HG03139 (cell line): ENCODE measurements around the gene LPCAT1.
"Not testable (repeated sequence)": the region's sequence is repeated elsewhere in the genome, so short reads cannot be mapped to it uniquely, and the experiment has no call there.

ENCODE experiments used
- ATAC-seq: cut with Tn5 transposase; IDR thresholded peaks from one replicate; pipeline ENCODE4 v1.9.1; 2021; ENCODE audit not compliant: unreplicated experiment

Gene LPCAT1

GRCh38 chr5:1510151-1510561 lies 13.6 kb downstream of the LPCAT1 start:
- ATAC-seq = no peak

- ATAC-seq = no peak
Measured at GRCh38 chr5:1509346-1510085, 14.2 kb downstream of the LPCAT1 start.

GRCh38 chr5:1508659-1509290 lies 15.0 kb downstream of the LPCAT1 start:
- no peak for ATAC-seq

- ATAC-seq = no peak
Measured at GRCh38 chr5:1507961-1508658, 15.7 kb downstream of the LPCAT1 start.

GRCh38 chr5:1507457-1507856 lies 16.3 kb downstream of the LPCAT1 start:
- ATAC-seq = no peak

- ATAC-seq = no peak
Measured at GRCh38 chr5:1507014-1507375, 16.8 kb downstream of the LPCAT1 start.

- ATAC-seq = no peak
Measured at GRCh38 chr5:1506242-1507013, 17.3 kb downstream of the LPCAT1 start.

- no peak for ATAC-seq
Measured at GRCh38 chr5:1505506-1506241, 18.1 kb downstream of the LPCAT1 start.

- ATAC-seq = not testable (repeated sequence)
Measured at GRCh38 chr5:1505089-1505488, 18.7 kb downstream of the LPCAT1 start.

- no peak for ATAC-seq
Measured at GRCh38 chr5:1504617-1505016, 19.1 kb downstream of the LPCAT1 start.

- no peak for ATAC-seq
Measured at GRCh38 chr5:1504069-1504595, 19.6 kb downstream of the LPCAT1 start.

GRCh38 chr5:1503241-1504068 lies 20.3 kb downstream of the LPCAT1 start:
- peak; percentile 31 for ATAC-seq

GRCh38 chr5:1502737-1503120 lies 21.0 kb downstream of the LPCAT1 start:
- no peak for ATAC-seq

GRCh38 chr5:1502046-1502736 lies 21.6 kb downstream of the LPCAT1 start:
- ATAC-seq = no peak

- ATAC-seq = no peak
Measured at GRCh38 chr5:1501372-1502045, 22.3 kb downstream of the LPCAT1 start.

GRCh38 chr5:1500411-1501091 lies 23.2 kb downstream of the LPCAT1 start:
- no peak for ATAC-seq

GRCh38 chr5:1499851-1500250 lies 23.9 kb downstream of the LPCAT1 start:
- no peak for ATAC-seq
